ENCODE measurements around the gene NR2F2.

DNA sequence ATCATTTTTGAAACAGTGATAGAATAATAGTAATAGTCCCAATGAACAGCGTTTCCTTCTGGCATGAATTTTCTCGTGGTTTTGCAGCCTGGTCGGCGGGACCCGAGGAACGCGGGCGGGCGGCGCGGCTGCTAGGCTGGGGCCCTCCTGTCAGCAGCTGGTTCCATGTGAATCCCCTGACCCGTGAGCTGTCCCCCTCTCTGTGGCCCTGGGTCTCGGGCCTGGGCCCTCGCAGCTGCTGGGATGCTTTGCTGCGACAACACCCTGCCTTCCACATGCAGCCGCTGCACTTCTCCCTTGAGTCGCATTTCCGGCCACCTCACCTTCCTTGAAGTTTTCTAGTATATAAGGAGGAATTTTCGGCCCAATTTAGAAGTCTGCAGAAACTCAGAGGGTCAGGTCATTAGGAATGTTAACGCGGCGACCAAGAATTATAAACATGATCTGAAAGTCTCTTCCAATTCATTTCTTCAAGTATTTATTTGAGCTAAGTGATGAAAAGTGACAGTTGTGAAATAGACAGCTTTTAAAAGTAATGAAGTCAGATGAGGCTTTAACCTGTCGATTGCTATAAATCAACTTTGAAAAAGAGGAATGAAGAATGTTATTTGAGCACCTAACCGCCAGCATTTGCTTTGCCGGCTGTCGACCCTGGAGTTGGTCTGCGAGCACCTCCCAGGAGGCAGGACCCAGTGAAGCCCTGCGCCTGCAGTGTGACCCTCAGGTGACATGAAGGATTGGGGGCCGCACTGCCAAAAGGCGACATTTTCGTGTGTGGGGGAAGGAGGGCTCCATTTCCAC, 27.7 kb downstream of the NR2F2 start:
- TF ChIP-seq, protein P1, sequence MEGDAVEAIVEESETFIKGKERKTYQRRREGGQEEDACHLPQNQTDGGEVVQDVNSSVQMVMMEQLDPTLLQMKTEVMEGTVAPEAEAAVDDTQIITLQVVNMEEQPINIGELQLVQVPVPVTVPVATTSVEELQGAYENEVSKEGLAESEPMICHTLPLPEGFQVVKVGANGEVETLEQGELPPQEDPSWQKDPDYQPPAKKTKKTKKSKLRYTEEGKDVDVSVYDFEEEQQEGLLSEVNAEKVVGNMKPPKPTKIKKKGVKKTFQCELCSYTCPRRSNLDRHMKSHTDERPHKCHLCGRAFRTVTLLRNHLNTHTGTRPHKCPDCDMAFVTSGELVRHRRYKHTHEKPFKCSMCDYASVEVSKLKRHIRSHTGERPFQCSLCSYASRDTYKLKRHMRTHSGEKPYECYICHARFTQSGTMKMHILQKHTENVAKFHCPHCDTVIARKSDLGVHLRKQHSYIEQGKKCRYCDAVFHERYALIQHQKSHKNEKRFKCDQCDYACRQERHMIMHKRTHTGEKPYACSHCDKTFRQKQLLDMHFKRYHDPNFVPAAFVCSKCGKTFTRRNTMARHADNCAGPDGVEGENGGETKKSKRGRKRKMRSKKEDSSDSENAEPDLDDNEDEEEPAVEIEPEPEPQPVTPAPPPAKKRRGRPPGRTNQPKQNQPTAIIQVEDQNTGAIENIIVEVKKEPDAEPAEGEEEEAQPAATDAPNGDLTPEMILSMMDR (IDR thresholded peaks at IDR 0.05): no peak
- TF ChIP-seq, protein P2, sequence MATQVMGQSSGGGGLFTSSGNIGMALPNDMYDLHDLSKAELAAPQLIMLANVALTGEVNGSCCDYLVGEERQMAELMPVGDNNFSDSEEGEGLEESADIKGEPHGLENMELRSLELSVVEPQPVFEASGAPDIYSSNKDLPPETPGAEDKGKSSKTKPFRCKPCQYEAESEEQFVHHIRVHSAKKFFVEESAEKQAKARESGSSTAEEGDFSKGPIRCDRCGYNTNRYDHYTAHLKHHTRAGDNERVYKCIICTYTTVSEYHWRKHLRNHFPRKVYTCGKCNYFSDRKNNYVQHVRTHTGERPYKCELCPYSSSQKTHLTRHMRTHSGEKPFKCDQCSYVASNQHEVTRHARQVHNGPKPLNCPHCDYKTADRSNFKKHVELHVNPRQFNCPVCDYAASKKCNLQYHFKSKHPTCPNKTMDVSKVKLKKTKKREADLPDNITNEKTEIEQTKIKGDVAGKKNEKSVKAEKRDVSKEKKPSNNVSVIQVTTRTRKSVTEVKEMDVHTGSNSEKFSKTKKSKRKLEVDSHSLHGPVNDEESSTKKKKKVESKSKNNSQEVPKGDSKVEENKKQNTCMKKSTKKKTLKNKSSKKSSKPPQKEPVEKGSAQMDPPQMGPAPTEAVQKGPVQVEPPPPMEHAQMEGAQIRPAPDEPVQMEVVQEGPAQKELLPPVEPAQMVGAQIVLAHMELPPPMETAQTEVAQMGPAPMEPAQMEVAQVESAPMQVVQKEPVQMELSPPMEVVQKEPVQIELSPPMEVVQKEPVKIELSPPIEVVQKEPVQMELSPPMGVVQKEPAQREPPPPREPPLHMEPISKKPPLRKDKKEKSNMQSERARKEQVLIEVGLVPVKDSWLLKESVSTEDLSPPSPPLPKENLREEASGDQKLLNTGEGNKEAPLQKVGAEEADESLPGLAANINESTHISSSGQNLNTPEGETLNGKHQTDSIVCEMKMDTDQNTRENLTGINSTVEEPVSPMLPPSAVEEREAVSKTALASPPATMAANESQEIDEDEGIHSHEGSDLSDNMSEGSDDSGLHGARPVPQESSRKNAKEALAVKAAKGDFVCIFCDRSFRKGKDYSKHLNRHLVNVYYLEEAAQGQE (IDR thresholded peaks at IDR 0.05; ENCODE audit: insufficient read depth in 1 of 2, low read depth in 2 of 2, low read length in 1 of 2): no peak
- TF ChIP-seq POLR2AphosphoS5 (IDR thresholded peaks at IDR 0.05; ENCODE audit: low read depth, low read length) (no peak), TCF7L2 (IDR thresholded peaks at IDR 0.05; ENCODE audit: low read depth, low read length) (no peak), SIN3A (IDR thresholded peaks at IDR 0.05; ENCODE audit: borderline replicate concordance, insufficient read depth, low read depth, low read length) (no peak)

All from Panc1 (cell line).